Calu3 (cell line): Measurements from ENCODE around the gene SMARCA2. TPM values are rescaled to one million over a fixed set of nuclear protein-coding genes. Genes with fewer than 3 reads are reported as not detected.
A peak's percentile ranks its signal among the peaks of the same experiment; 100 is the strongest.

ENCODE experiments used
- BruUV-seq: library from RNA; stranded (reverse); fragments of 400-500 nt; replicated peaks from 2 replicates; lab custom pipeline; 2021; lab: Mats Ljungman, UMichigan
- CTCF ChIA-PET: fragments of 300-600 bp; sonication (Branson Sonifier 250); formaldehyde crosslinking; loops from one replicate; lab custom pipeline; 2022; ENCODE audit warnings: antibody characterized with exemption; lab: Charles Lee
- DNase-seq: peaks from one replicate; pipeline ENCODE4 v3.0.0; 2022
- H3K27ac Mint-ChIP-seq: one replicate; pipeline ENCODE4 v1.8.0; 2022; ENCODE audit warnings: mixed read lengths; ENCODE audit not compliant: unreplicated experiment
- H3K27me3 Mint-ChIP-seq: one replicate; pipeline ENCODE4 v1.8.0; 2022; ENCODE audit warnings: mixed read lengths; ENCODE audit not compliant: unreplicated experiment
- H3K36me3 Mint-ChIP-seq: one replicate; pipeline ENCODE4 v1.8.0; 2022; ENCODE audit warnings: mild to moderate bottlenecking, moderate library complexity, mixed read lengths; ENCODE audit not compliant: insufficient read depth, unreplicated experiment
- H3K4me1 Mint-ChIP-seq: one replicate; pipeline ENCODE4 v1.8.0; 2022; ENCODE audit warnings: mild to moderate bottlenecking, low read depth, mixed read lengths; ENCODE audit not compliant: unreplicated experiment
- H3K4me3 Mint-ChIP-seq: one replicate; pipeline ENCODE4 v1.8.0; 2022; ENCODE audit warnings: mild to moderate bottlenecking, low read depth, moderate library complexity, mixed read lengths; ENCODE audit not compliant: unreplicated experiment
- H3K9me3 Mint-ChIP-seq: one replicate; pipeline ENCODE4 v1.8.0; 2022; ENCODE audit warnings: low read depth, mixed read lengths; ENCODE audit not compliant: unreplicated experiment
- CTCF ChIP-seq: fragments of 200-600 bp; IDR thresholded peaks from one replicate; pipeline ENCODE4 v1.8.0; 2022; ENCODE audit warnings: antibody characterized with exemption; ENCODE audit not compliant: unreplicated experiment
- intact Hi-C: fragments of 100-400 bp; cut with micrococcal nuclease; formaldehyde crosslinking; loops from one replicate; pipeline ENCODE4 v1.10.0; 2022; ENCODE audit not compliant: unreplicated experiment
- total RNA-seq: library from RNA; stranded (reverse); gene quantifications from 2 replicates; pipeline ENCODE4 v1.2.3, GENCODE V29; 2022

SMARCA2 gene
- total RNA-seq, 1 experiment from 2014 or later: 47.4 TPM

GRCh38 chr9:2013743-2014475 lies 1.2 kb upstream of the SMARCA2 start:
- Mint-ChIP-seq H3K36me3 (peaks cover 43% of the 10 kb centered on the region), H3K4me1 (no peaks in the 10 kb centered on the region), H3K4me3 (peak overlapping the region; percentile 99), H3K27me3 (peaks cover 15% of the 10 kb centered on the region), H3K27ac (no peak overlapping the region), H3K9me3 (no peaks in the 10 kb centered on the region)
- intact Hi-C loops: no loop called here
- no peak for TF ChIP-seq CTCF
- CTCF ChIA-PET: no interaction called here
- no TSS peak for BruUV-seq
- DNase-seq: no peak

- peak; percentile 30 for DNase-seq
- peak overlapping the region; percentile 47 for H3K27ac Mint-ChIP-seq
- H3K27me3 Mint-ChIP-seq: peaks cover 13% of the 10 kb centered on the region
- peaks cover 43% of the 10 kb centered on the region for H3K36me3 Mint-ChIP-seq
- no peaks in the 10 kb centered on the region for H3K9me3 Mint-ChIP-seq
- TF ChIP-seq CTCF: no peak
- H3K4me3 Mint-ChIP-seq: peak overlapping the region; percentile 99
- CTCF ChIA-PET: no interaction called here
- intact Hi-C loops: no loop called here
- BruUV-seq: TSS peak; percentile 23
- no peaks in the 10 kb centered on the region for H3K4me1 Mint-ChIP-seq
Observed at GRCh38 chr9:2015581-2016407, 647 bp downstream of the SMARCA2 start.

GRCh38 chr9:2016408-2017330 lies 1.5 kb downstream of the SMARCA2 start:
- peaks cover 4% of the 10 kb centered on the region for H3K27me3 Mint-ChIP-seq
- intact Hi-C loops: no loop called here
- H3K4me3 Mint-ChIP-seq: peak overlapping the region; percentile 99
- peaks cover 43% of the 10 kb centered on the region for H3K36me3 Mint-ChIP-seq
- no peaks in the 10 kb centered on the region for H3K9me3 Mint-ChIP-seq
- H3K4me1 Mint-ChIP-seq: no peaks in the 10 kb centered on the region
- no TSS peak for BruUV-seq
- TF ChIP-seq CTCF: no peak
- DNase-seq: peak; percentile 57
- peak overlapping the region; percentile 52 for H3K27ac Mint-ChIP-seq
- CTCF ChIA-PET: no interaction called here
